GM10248 (cell line): ENCODE results near the gene TBC1D22B.
"Not testable (repeated sequence)": the region's sequence is repeated elsewhere in the genome, so short reads cannot be mapped to it uniquely, and the experiment has no call there.

Experiments used
- CTCF ChIA-PET: fragments of 300-600 bp; sonication (Branson Sonifier 250); formaldehyde crosslinking; extraction: SDS; loops from one replicate; lab custom pipeline; 2021; ENCODE audit warnings: antibody characterized with exemption; lab: Yijun Ruan, JAX
- POLR2A ChIA-PET: fragments of 350-650 bp; sonication (Branson Sonifier 250); formaldehyde crosslinking; extraction: SDS; loops from one replicate; lab custom pipeline; 2020; ENCODE audit warnings: antibody characterized with exemption; lab: Yijun Ruan, JAX
- DNase-seq: peaks from one replicate; pipeline ENCODE4 v3.0.0; 2012; ENCODE audit errors: extremely low spot score
- CTCF ChIP-seq: IDR thresholded peaks from 2 replicates; pipeline ENCODE4 v1.5.1; 2012; ENCODE audit warnings: mild to moderate bottlenecking, low read depth; ENCODE audit errors: extremely low read depth, missing control alignments, control extremely low read depth

The TBC1D22B gene

GRCh38 chr6:37320646-37321045 lies 63.1 kb downstream of the TBC1D22B start:
- ChIA-PET CTCF (interaction anchor here (1.0 to 2.1 kb wide), 3 partner anchors 10 to 372 kb away, joined by 3 to 7 read pairs (median 7); no protein-coding TSS in a partner anchor), POLR2A (interaction anchor here (0.7 kb wide), 1 partner anchor 1146 kb away, joined by 3 read pairs; no protein-coding TSS in a partner anchor)
- DNase-seq = no peak
- TF ChIP-seq CTCF = no peak

- CTCF ChIA-PET = interaction anchor here (1.0 to 7.8 kb wide), 4 partner anchors 10 to 371 kb away, joined by 3 to 127 read pairs (median 7); no protein-coding TSS in a partner anchor
- TF ChIP-seq CTCF = no peak
- DNase-seq = no peak
- POLR2A ChIA-PET = interaction anchor here (0.7 kb wide), 1 partner anchor 1146 kb away, joined by 3 read pairs; no protein-coding TSS in a partner anchor
These were observed 63.5 kb downstream of the TBC1D22B start for GRCh38 chr6:37321101-37321500.

- CTCF ChIA-PET = interaction anchor here (1.0 to 7.8 kb wide), 3 partner anchors 10 to 369 kb away, joined by 3 to 127 read pairs (median 43); no protein-coding TSS in a partner anchor
- no peak for TF ChIP-seq CTCF
- POLR2A ChIA-PET = no interaction called here
- no peak for DNase-seq
These were observed 64.2 kb downstream of the TBC1D22B start for GRCh38 chr6:37321516-37322415.

GRCh38 chr6:37323580-37323979 lies 66.0 kb downstream of the TBC1D22B start:
- ChIA-PET CTCF (interaction anchor here (1.0 to 7.8 kb wide), 6 partner anchors 12 to 368 kb away, joined by 3 to 127 read pairs (median 10); no protein-coding TSS in a partner anchor), POLR2A (no interaction called here)
- no peak for DNase-seq
- no peak for TF ChIP-seq CTCF

- TF ChIP-seq CTCF = no peak
- ChIA-PET POLR2A (no interaction called here), CTCF (interaction anchor here (0.6 to 7.8 kb wide), 17 partner anchors 13 to 449 kb away, joined by 3 to 127 read pairs (median 5); partner anchors contain the start of gene TMEM217)
- DNase-seq = no peak
These were observed 66.8 kb downstream of the TBC1D22B start for GRCh38 chr6:37324131-37325033.

GRCh38 chr6:37330345-37330744 lies 72.8 kb downstream of the TBC1D22B start:
- CTCF ChIA-PET, POLR2A ChIA-PET, DNase-seq: not testable (repeated sequence)
